ENCODE results near the gene NPHP1.
"Not testable (repeated sequence)": the region's sequence is repeated elsewhere in the genome, so short reads cannot be mapped to it uniquely, and the experiment has no call there.

Gene NPHP1

GRCh38 chr2:110126906-110127305, 77.9 kb downstream of the NPHP1 start:
- DNase-seq (ENCODE audit: low spot score): no peak

DNA sequence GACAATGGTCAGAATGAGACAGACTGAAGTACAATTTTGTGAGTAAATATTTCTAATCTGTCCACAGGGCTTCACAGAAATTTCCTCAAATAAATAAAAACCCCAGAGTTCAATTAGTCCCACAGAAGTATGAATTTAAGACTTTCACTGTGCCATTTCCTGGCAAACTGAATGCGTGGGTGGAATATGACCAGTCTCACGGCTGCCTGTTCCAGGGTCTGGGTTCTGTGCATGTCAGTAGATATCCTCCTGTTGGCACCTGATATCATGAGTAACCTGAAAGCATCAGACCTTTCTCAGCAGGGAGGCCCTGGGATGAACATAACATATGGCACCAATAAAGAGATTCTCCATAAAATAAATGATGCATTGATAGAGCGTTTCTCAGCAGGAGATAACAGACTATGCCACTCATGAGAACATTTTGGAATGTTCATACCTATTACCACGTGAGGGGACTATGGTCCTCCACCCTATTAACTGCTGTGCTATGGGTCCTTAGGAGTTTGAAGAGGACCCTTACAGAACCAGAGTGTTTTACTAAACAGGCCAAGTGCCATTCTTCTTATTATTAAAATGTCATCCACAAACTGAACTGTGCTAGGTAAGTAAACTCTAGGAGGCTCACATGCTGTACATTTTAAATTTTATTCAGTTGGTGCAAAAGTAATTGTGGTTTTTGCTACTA, 78.6 kb downstream of the NPHP1 start:
- DNase-seq (ENCODE audit: low spot score): no peak

DNA sequence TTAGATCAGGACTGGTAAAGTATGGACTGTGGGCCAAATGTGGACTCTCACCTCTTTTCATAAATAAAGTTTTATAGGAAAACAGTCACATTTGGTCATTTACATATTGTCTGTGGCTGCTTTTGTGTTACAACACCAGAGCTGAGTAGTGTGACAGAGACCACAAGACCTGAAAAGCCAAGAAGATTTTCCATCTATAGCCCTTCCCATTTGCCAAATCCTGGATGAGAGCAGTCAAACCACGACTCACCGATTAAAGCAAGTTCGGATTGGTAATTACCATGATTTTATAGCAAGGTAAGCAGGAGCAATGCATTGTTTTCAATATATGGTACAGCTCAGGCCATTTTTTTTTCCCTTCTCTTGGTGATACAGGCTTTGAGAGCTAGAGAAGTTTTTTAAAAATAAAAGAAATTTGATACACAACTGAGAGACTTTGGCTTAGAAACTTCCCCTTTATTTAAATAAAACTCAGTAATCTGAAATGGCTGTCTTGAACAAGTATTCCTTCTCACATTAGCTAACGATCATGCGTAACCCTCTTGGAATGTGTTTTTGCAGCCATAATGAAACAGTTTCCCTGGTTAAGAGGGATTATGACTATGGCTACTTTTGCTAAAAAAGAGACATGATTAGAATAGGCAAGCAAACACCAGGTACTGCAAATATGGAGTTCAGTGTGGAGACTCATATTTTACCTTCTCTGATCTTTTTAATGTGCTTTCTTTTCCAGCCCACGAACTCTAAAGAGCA, 79.7 kb downstream of the NPHP1 start:
- DNase-seq (ENCODE audit: low spot score): no peak

- no peak for DNase-seq (ENCODE audit: low spot score)
Observed at GRCh38 chr2:110124038-110124825, 80.6 kb downstream of the NPHP1 start.

GRCh38 chr2:110121592-110121991, 83.2 kb downstream of the NPHP1 start:
- DNase-seq (ENCODE audit: low spot score): no peak

DNA sequence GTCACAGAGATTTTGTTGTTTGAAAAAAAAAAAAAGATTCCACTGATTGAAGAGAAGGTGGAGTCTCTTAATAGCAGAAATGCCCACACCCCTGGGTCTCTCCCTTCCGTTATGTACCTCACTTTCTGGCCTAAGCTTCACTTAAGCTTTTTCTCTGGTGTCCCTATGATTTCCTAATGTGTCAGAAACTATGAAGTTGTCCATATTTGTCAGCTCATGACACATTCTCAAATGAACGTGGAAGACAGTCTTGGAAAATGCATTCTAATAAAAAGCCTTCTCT, 83.8 kb downstream of the NPHP1 start:
- no peak for DNase-seq (ENCODE audit: low spot score)

DNA sequence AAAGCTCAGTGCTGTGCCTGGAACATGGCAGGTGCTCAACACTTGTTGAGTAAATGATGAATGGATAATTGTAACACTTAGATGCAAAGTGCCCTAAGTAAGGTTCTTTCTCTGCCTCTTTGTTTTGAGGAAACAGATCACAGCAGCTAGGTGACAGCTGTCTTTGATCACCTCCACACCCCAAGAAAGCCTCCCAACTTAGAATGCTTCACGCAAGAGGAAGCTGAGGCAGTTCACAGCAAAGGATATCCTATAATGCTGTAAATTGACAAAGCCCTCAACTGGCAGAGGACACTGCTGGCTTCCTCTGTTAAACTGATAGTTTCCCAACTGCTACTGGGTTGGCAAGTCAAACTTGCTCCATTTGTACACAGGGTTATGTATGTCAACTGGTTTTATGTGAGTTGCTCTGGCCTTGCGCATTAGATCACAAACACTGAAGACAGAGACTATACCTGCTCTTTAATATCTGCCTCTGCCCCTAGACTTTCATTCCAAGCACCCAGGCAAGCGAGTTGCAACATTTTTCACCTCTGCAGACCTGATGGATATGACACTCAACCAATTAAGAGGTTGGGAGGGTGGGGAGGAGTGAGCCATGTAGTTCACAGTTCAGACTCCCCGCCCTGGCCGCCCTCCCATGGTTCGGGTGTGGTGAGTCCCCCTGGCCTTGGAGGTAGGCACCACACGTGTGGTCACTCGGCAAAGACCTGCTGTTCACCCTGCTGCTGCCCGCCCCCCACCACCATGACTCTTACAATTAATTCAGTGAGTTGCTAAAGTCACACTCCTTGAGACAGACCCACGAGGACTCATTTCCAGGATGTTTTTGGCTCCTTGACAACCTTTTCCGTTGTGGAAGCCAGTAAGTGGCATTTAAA, 84.4 kb downstream of the NPHP1 start:
- DNase-seq (ENCODE audit: low spot score): no peak

GRCh38 chr2:110116033-110116710, 88.6 kb downstream of the NPHP1 start:
- DNase-seq (ENCODE audit: low spot score): no peak

- no peak for DNase-seq (ENCODE audit: low spot score)
Observed at GRCh38 chr2:110115291-110116032, 89.4 kb downstream of the NPHP1 start, which contains the start of gene MALL. MALL (minus strand) TSS chr2:110115822; CDS start chr2:110115792, 30 bp downstream.

GRCh38 chr2:110114831-110115255, 90.0 kb downstream of the NPHP1 start:
- no peak for DNase-seq (ENCODE audit: low spot score)

- no peak for DNase-seq (ENCODE audit: low spot score)
Observed at GRCh38 chr2:110113961-110114591, 90.7 kb downstream of the NPHP1 start.

GRCh38 chr2:110108291-110108690, 96.5 kb downstream of the NPHP1 start:
- DNase-seq (ENCODE audit: low spot score): not testable (repeated sequence)

DNA sequence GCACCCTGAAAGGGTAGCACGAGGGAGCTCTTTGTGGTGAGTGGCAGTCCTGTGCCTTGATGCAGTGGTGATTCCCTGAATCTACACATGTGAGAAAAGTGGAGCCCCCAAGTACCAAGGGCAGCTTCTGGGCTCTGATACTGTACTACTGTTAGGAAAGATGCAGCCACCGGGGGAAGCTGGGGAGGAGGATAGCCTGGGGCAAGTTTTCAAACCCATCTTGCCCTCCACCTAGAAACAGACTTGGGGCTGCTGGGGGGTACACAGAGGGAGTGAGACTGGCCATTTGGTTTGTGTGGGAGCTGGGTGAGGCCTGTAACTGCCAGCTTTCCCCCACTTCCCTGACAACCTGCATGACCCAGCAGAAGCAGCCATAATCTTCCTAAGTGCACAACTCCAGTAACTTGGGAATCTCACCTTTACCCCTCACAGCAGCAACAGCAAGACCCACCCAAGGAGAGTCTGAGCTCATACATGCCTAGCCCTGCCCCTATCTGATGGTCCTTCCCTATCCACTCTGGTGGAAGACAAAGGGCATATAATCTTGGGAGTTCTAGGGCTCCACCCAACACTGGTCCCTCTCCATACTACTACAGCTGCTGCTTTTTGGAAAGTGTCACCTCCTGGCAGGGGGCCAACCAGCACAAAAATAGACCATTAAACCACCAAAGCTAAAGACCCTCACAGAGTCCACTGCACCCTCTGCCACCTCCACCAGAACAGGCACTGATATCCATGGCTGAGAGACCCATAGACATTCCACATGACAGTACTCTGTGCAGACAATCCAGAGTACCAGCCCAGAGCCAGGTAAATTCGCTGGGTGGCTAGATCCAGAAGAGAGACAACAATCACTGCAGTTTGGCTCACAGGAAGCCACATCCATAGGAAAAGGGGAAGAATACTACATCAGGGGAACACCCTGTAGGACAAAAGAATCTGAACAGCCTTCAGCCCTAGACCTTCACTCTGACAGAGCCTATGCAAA, 97.4 kb downstream of the NPHP1 start:
- no peak for DNase-seq (ENCODE audit: low spot score)

- no peak for DNase-seq (ENCODE audit: low spot score)
Observed at GRCh38 chr2:110106642-110107041, 98.2 kb downstream of the NPHP1 start.

GRCh38 chr2:110105608-110106467, 99.0 kb downstream of the NPHP1 start:
- DNase-seq (ENCODE audit: low spot score): no peak

GRCh38 chr2:110105183-110105582, 99.6 kb downstream of the NPHP1 start:
- no peak for DNase-seq (ENCODE audit: low spot score)

DNA sequence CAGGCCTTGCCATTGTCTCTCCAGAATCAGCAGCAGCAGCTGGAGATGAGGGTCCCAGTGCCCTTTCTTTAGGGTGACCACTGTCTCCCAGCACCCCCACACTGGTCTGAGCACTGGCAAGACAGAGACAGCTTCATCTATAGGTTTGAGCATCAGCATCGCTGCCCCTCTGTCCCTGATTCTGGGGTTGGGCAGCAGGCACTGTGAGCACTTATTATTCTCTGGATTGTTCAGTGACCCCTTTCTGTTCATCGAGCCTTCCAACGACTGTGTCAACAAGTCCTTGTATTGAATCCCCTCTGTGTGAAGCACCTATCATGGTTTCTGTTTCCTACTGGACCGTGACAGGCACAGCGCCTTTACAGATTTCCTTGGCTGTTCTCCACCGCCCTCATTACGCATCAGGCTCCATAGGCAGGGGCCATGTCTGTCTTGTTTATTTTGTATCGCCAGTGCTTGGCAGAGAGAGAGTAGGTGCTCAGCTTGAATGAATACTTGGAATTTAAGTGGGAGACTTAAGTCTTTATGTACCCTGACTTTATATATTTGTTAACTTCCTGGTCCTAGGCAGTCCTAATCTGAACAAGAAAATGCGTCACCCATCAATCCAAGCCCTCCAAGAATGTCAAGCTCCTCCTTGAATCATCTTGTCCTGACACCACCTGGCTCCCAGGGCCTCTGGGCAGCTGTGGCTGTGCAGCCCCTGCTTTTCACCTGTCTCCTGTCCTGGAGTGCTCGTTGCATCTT, 100.6 kb downstream of the NPHP1 start:
- no peak for DNase-seq (ENCODE audit: low spot score)
